Neural crest cell (in vitro differentiated cells): ENCODE results near the gene SRBD1. TPM values are rescaled to one million over a fixed set of nuclear protein-coding genes. Genes with fewer than 3 reads are reported as not detected.

Experiments used
- DNase-seq: peaks from one replicate; pipeline ENCODE4 v3.0.0; 2021; ENCODE audit warnings: low read depth, mixed read lengths, low spot score
- H3K27ac Mint-ChIP-seq: one replicate; pipeline ENCODE4 v1.8.0; 2021; ENCODE audit warnings: mild to moderate bottlenecking, mixed read lengths; ENCODE audit not compliant: unreplicated experiment
- H3K27me3 Mint-ChIP-seq: 2 replicates; pipeline ENCODE4 v1.8.0; 2021; ENCODE audit warnings: low read depth, mild to moderate bottlenecking, mixed read lengths
- H3K36me3 Mint-ChIP-seq: 2 replicates; pipeline ENCODE4 v1.8.0; 2021; ENCODE audit warnings: low read depth, mild to moderate bottlenecking, mixed read lengths
- H3K4me1 Mint-ChIP-seq: 2 replicates; pipeline ENCODE4 v1.8.0; 2021; ENCODE audit warnings: mixed read lengths
- H3K4me3 Mint-ChIP-seq: one replicate; pipeline ENCODE4 v1.8.0; 2021; ENCODE audit warnings: mild to moderate bottlenecking, mixed read lengths
- H3K9me3 Mint-ChIP-seq: 2 replicates; pipeline ENCODE4 v1.8.0; 2021; ENCODE audit warnings: mixed read lengths
- CTCF ChIP-seq: fragments of 200-600 bp; sonication (generic); conservative IDR thresholded peaks from 2 replicates; pipeline ENCODE4 v1.5.0; 2021; ENCODE audit warnings: antibody characterized with exemption, mild to moderate bottlenecking
- total RNA-seq: library from RNA; stranded (reverse); gene quantifications from 2 replicates; pipeline ENCODE4 v1.2.1, GENCODE V29; 2021

Gene SRBD1
- total RNA-seq, 1 donor from 2014 or later, result 21.4 TPM

- Mint-ChIP-seq H3K4me1 (peaks cover 15% of the 10 kb centered on the region), H3K9me3 (no peaks in the 10 kb centered on the region), H3K27ac (no peak overlapping the region), H3K27me3 (no peaks in the 10 kb centered on the region), H3K36me3 (peaks cover 6% of the 10 kb centered on the region), H3K4me3 (no peak overlapping the region)
- no peak for TF ChIP-seq CTCF
- DNase-seq, result no peak
Measured at GRCh38 chr2:45605116-45605515, 6.0 kb downstream of the SRBD1 start.

DNA sequence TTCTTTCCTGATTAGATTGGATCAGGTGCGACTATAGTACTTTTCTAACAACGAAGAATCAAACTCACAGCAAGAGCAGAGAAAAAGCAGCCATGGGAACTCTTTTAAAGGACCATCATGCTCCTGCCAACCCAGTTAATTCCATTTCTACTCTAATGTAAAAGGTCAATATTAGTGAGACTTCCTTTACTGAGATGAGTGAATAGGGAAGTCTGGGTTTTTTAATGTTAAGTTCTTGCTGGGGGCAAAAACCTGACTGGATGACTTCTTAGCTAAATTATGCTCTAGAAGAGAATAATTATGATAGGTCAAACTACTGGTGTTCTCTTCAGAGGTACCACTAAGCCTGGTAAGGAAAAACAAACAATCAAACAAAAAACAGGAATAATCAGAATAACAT, 8.4 kb downstream of the SRBD1 start:
- H3K36me3 Mint-ChIP-seq, result peaks cover 9% of the 10 kb centered on the region
- H3K9me3 Mint-ChIP-seq, result no peaks in the 10 kb centered on the region
- DNase-seq, result no peak
- H3K4me3 Mint-ChIP-seq, result no peak overlapping the region
- peaks cover 2% of the 10 kb centered on the region for H3K4me1 Mint-ChIP-seq
- no peak for TF ChIP-seq CTCF
- H3K27me3 Mint-ChIP-seq, result no peaks in the 10 kb centered on the region
- no peak overlapping the region for H3K27ac Mint-ChIP-seq

DNA sequence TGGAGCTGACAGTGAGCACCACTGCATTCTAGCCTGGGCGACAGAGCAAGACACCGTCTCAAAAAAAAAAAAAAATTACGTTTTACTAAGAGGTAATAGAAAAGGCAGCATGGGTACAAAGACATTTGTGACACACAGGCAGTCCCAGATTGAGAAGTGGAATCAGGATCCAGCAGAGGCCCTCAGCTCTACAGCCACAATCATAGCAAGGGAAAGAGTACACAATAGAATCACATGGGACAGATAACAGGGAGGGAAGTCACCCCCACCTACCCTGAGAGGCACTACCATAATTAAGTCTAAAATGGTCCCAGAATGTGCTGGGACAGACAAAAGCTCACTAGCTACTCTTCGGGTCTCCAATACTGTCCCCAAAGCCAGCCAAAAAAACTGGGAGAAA, 12.5 kb downstream of the SRBD1 start:
- Mint-ChIP-seq H3K9me3 (no peaks in the 10 kb centered on the region), H3K27ac (no peak overlapping the region), H3K4me1 (no peaks in the 10 kb centered on the region), H3K27me3 (no peaks in the 10 kb centered on the region), H3K4me3 (no peak overlapping the region), H3K36me3 (peaks cover 8% of the 10 kb centered on the region)
- no peak for TF ChIP-seq CTCF
- no peak for DNase-seq

GRCh38 chr2:45596761-45597160, 14.3 kb downstream of the SRBD1 start:
- Mint-ChIP-seq H3K27me3 (no peaks in the 10 kb centered on the region), H3K9me3 (no peaks in the 10 kb centered on the region), H3K27ac (no peak overlapping the region), H3K4me3 (no peak overlapping the region), H3K36me3 (peaks cover 11% of the 10 kb centered on the region), H3K4me1 (no peaks in the 10 kb centered on the region)
- no peak for DNase-seq
- no peak for TF ChIP-seq CTCF

DNA sequence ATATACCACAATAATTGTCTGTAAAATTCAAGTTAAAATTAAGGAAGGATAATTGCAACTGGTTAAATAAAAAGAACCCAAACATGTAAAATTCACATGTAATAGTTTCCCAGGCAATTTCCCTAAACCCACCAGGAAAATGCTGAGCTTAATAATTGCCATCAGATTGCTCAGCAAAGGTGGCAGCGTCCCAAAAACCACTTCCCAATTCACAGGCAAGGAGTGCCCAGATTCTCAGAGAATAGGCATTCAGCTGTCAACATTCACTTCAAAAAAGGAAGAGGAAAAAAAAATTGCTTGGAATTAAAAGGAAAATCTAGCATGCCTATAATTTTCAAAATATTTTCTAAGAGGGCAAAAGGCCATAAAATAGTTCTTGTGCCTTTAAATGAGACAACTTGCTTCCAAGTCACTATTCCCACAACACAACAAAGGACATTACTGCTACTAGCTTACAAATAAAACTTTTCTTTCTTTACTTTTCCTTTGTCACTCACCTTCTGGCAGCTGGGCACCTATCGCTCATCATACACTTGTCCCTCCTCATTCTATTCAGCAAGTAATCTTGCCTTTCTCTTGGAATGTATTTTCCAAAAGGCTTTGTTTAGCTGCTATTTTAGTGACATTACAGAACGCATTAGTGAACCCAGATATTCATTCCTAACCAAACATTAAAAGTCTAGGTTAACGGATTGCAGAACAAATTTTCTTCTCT, 15.2 kb downstream of the SRBD1 start:
- Mint-ChIP-seq H3K4me3 (no peak overlapping the region), H3K36me3 (peaks cover 13% of the 10 kb centered on the region), H3K27me3 (no peaks in the 10 kb centered on the region), H3K9me3 (no peaks in the 10 kb centered on the region), H3K4me1 (no peaks in the 10 kb centered on the region), H3K27ac (no peak overlapping the region)
- no peak for DNase-seq
- TF ChIP-seq CTCF, result no peak
